NCI-H345 (cell line): ENCODE measurements around the gene WWTR1.

ENCODE experiments used
- DNase-seq: peaks from one replicate; lab custom pipeline; 2025; lab: John Stamatoyannopoulos, UW

Gene WWTR1

DNA sequence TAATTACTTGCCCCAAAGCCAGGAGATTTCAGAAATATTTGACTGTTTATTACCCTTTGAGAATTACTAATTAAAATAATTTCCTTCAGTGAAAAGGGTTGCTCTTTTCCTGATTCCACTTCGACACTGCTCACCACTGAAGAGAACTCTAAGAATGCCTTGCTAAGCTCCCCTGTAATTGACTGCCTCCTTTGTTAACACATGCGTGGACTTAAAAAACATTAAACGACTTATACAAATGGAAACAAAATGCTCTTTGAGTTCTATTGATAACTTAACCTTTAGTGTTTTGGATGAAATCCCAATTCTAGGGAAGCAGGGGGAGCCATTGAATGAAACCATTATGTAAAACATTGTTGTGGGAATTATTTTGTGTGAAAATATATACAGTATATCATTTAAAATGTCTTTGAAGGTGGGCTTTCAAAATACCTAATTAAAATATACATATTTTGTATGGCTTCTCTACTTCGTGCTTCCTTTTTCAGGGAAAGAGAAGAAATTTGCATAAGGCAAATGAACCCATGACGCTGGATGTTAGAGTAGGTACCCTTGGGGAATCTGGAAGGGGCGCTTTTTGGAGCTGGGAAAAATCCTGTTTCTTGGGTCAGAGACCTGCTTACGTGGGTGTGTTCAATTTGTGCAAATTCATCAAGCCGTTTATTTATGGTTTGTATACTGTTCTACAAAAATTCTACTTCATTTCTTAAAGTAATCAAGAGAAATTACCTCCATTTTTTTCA, 64.2 kb downstream of the WWTR1 start:
- DNase-seq: no peak

DNA sequence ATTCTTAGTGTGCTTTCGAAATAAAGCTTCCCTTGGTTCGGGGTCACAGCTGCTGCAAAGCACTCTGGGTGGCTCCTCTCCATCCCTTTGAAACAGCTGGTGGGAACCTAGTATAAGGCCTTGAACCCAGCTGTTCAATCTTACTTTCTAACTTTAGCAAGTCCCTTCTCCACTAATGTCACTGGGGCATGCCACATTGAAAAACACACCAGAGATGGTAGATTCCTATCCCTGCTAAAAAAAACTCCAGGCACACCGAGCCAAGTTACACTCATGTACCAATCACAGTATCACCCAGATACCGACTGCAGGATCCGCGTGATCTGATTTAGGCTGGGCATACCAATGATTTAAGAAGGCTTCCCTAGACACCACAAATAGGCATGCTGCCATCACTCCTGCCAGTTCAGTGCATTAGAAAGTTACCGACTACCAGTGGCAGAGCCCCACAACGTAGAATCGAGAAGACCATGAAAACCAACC, 65.0 kb downstream of the WWTR1 start:
- DNase-seq: no peak

DNA sequence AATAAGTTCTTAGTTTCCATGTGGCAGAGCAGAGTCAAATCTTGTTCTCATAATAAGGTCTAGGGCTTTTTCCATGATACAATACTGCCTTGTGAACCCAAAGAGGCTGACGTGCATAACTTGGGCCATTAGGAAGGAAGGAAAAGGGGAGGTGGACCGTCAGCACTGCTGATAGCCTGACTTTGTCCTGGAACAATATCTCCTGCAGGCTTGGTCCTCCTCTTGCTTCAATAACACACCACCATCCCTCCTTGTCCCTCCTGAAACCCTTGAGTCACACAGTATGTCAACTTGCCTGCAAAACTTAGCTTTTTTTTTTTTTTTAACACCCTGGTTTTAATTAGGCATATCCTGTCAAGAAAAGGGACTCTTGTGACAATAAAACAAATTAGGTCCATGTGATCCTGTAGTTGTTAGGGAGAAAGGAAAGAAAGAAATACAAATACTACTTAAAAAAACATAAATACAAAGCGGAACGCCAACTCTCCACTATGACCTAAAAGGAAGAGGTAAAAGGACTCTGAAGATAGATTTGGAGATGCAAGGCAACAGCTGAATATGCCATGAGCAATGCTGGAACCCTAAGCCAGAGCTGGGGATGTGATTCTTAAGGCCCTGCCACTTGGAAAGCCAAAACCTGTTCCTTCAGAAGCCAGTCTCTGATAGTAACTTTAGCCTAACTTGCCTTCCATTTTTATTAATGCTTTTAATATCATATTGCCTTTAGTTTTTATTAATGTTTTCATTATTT, 67.0 kb downstream of the WWTR1 start:
- no peak for DNase-seq

DNA sequence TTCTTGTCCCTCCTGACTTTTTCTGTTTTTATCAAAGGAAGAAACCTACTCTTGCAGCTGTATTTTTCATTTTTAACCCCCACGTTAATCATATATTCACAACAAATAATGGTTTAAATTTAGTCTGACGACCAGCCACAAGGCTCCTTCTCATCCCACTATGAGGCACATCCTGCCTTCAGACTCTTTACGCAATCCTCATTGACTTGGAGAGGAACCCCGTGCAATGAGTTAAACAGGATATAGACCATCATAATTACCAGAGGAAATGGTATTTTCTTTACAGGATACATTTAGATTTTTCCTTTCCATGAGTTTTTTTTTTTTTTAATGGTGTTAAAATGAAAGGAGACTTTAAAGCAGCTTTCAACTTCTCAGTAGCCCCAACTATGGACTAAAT, 68.5 kb downstream of the WWTR1 start:
- no peak for DNase-seq

DNA sequence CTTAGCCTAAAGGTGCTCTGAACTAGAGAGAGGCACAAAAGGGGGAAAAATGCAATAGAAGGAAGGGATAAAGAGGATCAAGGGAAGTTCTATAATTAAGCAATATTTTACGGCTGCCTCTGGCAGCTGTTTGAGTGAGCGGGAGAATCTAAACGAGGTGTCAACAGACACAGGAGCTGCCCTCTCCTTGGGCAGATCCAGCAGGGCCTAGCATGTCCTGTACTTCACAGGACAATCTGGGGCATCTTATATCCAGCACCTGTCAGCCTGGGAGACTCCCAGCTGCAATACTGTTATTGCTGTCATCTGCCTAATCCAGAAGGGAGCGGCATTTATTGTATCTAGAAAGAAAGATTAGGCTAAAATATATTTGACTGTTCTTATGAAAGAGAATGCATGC, 68.9 kb downstream of the WWTR1 start:
- DNase-seq: no peak

DNA sequence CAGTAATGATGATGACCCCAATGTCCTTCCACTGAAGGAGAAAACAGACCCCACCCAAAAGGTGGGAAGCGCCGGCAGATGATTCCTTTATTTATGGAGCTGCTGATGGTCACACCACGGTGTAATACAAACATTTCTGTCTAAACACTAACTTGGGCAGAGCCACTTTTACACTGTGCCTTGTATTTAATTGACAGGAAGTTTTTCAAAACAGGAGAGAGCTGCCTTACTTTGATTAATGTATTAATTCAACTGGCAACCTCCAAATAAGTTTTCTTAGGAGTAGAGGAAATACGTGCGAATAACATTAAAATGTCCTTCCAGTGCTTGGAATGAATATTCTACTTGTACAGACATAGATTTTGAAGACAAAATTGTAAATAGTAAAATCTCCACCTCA, 70.4 kb downstream of the WWTR1 start:
- no peak for DNase-seq

DNA sequence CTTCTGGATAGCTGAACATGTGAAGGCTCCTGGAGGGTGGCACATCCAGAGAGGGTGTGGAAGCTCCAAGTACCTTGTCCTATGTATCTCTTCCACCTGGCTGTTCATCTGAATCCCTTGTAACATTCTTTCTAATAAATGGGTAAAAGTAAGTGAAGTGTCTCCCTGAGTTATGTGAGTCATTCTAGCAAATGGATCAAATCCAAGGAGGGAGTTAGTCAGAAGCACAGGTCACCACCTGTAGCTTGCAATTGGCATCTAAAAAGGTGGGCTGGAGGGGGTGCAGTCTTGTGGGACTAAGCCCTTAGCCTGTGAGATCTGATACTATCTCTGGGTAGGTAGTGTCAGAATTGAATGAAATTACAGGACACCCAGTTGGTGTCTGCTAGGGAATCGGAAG, 71.0 kb downstream of the WWTR1 start:
- no peak for DNase-seq

DNA sequence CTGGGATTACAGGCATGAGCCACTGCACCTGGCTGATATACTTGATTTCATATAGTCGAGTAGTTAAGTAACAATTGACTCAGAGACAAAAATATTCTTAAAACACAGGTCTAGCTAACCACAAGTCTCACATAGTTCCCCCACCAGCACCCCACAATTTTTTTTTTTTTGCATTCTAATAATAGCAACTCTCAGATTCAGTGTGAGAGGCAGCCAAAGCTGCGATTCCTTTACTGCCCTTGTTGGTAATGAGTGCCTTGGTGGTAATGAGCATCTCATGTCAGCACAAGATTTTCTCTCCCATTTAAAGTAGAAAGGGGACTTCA, 72.5 kb downstream of the WWTR1 start:
- no peak for DNase-seq

DNA sequence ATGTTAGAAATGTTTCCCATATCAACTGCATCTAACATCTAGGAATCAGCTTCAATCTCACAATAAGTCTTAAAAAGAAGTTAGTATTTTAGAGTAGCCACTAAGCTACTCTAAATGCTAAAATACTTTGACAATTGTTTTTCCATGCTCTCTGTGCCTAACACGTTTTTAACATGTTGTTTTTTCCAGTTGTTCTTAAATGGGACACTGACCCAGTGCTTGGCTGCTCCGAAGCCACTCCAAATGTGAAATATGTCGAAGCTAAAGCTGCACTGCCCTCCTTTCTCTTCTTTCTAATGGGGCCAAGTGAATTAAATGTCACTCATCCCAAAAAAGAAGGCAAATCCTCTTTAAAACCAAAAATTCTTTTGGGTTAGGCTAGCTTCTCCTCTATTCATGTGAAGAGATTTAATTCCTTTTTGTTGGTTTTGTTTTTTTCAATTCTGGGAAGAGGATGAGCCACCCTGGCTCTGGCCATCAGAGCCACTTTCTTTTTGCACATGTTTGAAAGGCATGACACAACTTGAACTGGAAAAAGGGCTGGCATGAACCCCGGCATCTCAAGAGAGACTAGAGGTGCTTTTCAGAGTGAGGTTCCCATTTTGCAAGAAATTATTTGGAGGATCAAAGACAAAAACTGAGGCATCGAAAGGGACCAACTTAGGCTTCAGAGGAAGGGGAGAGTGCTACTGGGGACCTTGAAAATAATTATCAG, 73.7 kb downstream of the WWTR1 start:
- DNase-seq: no peak

DNA sequence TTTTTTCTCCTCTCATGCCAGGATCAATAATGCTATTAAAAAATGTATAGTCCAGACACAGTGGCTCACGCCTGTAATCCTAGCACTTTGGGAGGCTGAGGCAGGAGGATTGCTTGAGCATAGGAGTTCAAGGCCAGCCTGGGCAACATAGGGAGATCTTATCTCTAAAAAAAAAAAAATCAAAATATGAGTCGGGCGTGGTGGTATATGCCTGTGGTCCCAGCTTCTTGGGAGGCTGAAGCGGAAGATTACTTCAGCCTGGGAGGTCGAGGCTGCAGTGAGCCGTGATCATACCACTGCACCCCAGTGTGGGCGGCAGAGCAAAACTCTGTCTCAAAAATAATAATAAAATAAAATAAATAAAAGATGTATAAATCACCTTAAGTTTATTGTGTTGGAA, 75.4 kb downstream of the WWTR1 start:
- no peak for DNase-seq

DNA sequence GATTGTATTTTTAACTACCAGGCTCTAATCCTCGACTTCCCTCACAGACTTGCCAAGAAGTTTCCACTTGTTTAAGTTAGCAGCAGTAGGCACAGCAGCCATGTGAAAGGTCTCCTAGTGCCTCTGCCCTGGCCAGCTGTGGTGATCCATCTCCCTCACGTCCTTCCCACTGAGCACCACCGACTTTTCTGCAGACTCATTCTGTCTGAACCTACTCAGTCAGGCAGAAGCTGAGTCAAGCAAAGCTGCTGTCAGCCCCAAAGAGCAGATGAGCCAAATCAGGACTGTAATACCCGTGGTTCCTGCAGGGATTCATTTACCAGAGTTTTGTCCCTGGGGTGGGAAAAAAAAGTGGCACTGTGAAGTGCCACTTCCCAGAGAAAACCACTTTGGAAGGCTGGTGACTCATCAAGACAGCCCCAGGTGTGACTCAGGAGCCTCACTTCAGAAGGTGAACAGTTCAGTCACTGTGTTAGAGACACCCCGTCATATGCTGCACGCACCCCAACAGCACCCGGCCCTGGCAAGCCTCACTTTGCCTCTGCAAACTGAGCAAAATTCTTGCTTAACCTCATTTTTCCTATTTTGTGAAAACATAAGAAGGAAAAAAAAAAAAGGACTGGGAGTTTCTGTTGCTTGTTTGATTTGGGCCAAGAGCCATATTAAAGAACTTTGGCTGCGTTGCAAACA, 76.0 kb downstream of the WWTR1 start:
- no peak for DNase-seq

DNA sequence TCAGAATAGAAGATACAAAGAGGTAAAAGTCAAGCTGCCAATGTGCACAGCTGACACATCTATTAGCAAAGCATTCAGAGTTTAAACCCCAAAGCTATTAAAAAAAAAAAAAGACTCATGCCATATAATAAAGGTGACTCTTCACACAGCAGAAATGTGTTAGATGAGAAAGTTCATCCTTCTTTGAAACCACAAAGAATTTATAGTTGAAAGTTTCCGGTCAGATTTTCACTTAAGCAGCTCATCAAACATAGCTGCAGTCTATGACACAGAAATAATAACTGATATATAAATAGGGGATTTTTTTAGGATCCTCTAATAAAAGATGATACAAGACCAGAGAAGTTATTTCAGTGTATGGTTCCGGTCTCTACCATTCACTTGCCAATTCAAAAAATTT, 76.6 kb downstream of the WWTR1 start:
- DNase-seq: no peak

DNA sequence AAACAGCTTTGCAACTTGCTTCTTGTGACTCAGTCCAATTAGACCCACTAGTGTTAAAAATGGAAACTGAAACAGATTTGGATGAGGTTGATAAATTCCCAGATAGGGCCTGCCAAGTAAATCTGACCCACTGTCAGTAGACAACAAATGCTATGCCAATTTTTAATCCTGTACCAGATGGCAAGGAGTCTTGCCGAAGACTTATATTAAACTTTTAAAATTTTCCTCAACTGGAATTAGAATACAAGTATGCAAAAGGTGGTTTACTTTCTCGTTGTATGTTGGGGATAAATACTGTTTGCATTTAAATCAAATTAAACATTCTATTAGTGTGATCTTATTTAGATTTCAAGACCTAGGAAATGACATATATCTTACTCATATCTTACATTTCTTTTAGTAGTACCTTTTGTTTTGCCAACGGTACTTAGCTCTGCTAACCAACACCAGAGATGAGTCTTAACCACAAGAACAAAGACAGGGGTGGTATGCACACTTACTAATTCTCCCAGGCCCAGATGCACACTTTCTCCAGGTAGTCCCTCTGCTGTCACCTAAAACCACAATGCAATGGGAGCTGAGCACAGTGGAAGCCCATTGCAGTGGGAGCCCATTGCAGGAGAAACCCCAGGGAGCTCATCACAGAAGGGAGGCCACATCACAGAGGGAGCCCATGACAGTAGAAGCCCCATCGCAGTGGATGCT, 77.8 kb downstream of the WWTR1 start:
- no peak for DNase-seq

DNA sequence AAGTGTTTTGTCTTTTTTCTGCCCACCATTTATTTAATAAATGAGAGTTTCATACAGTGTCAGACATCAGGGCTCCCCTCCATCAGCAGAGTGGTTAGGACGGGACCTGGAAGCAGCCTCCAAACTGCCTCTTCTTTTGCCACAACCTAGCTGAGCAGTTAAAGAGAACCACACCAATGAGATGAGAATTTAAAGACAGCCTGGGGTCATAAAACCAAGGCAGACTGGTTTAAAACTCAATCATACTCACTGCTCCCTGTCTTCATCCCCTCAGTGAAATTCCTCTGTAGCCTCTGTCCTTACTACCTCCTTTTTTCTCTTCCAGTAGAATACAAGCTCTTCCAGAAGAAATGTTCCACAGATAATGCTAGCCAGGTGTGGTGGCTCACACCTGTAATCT, 78.7 kb downstream of the WWTR1 start:
- DNase-seq: no peak

DNA sequence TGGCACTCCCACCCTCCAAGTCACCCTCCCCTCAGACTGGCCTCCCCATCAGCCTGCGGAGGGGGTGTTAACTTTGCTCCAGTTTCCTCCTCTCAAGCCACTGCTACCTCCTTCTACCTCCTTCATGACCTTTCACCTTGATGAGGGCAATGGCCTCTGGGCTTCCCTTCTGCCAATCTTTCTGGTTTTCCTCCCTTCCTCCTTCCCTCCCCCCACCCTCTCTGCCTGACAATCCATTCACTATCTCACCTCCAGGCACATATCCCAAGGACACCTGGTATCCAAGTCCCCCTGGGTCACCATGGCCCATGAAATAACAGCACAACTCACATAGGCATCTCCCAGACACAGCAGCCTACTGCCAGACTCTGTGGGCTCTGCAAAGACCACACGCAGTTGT, 80.0 kb downstream of the WWTR1 start:
- DNase-seq: no peak

DNA sequence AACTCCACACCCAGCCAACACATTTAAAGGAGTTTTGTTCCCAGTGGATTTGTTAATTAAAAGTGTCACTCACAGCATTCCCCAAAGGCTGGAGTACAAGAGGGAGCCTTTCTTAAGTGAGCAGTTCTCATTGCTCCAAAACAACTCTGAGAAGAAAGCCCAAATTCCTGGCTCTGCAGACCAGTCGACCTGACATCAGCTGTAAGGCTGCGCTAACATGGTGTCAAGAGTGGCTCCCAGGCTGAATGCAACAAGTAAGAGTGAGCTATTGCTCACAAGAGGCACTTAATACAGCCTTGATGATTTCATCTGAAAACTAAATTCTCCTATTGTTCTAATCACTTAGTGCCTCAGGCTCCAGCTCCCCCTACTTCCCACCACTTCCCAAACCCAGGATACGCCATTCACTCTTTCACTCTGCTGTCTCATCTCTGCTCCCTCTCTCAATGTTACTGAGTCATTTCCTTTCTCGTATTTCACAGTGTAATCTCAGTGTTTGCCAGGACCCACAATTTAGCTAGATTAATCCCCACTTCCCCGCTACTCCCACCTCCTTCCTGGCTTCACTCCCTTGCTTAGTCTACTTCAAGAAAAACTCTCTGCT, 81.8 kb downstream of the WWTR1 start:
- DNase-seq: no peak

DNA sequence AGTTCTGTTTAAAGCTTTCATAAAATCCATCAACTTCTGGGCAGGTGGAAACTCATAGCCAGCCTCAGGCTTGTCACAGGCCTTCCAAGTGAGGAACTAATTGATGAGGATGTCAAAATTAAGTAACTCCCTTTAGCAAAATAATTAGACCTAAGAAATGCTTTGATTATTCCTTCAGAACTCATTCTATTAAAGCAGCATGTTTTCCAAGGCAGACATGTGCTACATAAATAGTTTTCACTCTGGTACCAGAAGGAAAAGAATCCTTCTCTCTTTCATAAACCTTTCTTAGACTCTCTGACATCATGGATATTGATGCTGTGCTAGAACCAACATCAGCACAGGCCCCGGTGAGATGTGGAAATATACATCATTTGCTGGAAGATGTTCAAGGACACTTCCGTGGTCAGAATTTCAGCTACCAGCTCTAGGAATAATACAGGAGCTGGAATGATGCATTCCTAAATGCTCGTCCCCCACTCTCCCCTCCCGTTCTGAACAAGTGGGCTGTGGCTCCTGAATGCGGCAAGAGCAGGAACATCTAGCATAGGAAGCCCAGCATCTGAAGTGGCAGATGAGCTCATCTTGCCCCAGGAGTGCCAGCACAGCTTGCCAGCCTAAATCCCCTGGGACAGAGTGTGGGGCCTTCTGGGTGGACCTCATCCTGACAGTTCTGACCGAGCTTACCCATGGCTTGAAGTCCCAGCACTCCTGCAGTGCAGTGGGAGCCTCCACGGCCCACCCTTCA, 82.4 kb downstream of the WWTR1 start:
- DNase-seq: peak; percentile 10

DNA sequence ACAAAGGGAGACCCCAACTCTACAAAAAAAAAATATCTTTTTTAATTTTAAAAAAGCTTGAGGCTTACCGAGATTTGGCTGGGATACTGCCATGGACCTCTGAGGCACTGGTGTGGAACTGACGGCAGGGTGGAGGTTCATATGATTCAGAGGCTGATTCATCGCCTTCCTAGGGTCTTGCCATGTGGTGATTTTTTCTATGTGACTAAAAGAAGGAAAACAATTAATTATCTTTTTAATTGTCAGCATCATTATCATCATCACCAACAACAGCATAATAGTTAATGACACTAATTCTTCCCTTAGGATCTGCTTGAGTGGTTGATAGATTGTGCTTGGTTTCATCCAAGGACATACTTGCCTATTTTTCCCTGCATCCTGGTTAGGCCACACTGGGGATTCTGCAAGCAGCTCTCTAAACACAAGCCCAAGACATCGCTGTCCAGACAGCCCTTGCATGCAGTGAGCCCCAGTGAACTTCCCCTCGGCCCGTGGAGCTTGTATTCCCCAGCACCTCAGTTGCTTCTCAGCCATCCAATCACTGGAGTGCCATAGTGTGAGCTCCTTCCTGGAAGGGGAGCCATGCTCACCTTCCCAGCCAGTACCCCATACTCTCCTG, 84.9 kb downstream of the WWTR1 start:
- DNase-seq: no peak

DNA sequence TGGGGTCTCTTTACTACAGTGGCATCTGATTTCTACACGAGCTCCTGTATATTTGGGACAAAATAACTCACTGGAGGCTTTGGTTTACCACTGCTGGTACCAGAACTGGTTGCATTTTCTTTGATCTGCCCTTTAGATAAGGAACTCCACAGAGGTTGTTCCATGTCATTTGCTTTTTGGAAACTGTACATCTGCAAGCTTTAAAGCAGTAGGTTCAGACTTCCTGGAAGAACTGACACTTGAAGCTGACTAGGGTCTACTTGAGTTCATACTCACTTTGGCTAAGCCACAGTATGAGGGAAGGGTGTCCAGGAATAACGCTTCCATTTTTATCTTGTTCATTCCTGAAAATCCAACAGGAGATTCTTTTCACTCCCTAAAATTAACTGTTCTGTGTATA, 86.4 kb downstream of the WWTR1 start:
- no peak for DNase-seq

DNA sequence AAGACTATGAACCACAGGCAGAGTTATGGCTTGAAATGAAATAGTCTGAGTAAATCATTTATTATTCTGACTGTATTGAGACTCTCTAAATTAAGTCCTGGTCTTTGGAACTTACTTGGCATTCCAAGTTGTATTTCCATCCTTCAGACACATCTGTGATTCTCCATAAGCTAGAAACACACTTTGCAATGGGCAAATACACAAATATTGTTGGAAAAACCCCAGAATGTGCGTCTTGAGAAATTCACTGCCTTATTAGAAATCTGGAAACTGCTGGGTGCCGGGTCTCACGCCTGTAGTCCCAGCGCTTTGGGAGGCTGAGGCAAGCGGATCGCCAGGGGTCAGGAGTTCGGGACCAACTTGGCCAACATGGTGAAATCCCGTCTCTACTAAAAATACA, 87.8 kb downstream of the WWTR1 start:
- DNase-seq: no peak
